ENCODE measurements around the gene CPSF4.

CPSF4 gene

DNA sequence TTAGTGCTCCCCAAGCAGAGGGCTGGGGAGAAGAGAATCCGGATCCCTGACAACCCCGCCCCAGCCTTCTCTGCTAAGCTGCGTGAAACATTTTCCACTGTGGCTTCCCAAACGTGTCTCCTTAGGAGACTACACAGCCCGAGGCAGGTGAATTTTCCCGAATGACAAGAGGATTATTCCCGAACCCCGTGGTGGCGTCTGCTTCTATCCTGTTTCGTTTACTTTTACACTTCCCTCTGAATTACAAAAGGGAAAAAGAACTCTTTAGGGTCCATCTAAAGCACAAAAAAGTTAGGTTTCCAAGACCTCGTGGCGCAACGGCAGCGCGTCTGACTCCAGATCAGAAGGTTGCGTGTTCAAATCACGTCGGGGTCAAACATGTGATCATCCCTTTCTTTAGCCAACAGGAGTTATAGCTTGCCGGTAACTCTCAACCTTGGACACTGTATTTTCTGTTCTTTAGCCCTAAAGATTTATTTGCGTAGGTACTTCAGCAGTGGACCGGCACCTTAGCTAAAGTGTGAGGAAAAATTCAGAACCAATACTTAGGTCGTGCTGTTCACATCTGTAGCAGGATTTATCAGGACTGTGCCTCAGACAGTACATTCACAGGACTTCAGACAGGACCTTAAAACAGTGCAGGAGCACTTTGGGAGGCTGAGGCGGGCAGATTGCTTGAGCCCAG lies 30.8 kb downstream of the CPSF4 start:
- no peak overlapping the region for H3K9ac ChIP-seq (ENCODE audit: low read length)
- no peak for DNase-seq (ENCODE audit: low read depth)

DNA sequence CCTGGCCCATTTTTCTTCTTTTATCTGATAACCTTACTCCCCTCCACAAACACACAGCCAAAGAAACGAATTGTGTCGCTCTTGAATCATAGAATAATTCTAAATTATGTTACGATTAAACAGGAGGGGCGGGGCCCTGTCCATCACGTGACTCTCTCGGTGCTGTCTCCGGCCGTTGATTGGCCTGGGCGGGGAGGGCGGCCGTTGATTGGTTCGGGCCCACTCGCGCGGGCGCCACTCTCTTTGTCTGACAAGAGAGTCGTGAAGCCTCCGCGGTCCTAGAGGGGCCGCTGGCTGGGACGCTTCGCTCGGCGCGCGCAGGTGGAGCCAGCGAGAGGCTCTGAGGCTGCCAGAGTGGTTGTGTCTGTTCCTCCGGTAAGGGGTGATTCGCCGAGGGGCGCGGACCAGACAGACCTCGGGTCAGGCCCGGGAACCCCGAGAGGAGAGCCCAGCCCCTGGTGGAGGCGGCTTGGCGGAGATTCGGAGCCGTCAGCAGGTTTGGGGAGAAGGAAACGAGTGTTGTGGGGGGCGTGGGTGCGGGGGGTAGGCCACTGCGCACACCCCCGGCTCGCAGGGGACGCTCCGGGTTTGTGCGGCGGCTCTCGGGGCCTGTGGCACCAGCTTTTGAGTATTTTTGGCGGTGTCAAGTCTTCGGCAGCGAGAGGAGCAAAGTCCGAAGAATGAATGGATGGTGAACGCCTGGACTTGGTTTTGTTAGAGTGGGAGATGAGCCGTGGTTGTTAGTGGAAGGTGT lies 34.0 kb downstream of the CPSF4 start, which contains the start of gene ZNF789:
TSS of gene ZNF789 (plus strand) at position 330 of the 754 bp plus-strand sequence. CDS start 3,567 bp downstream, outside the sequence.
- Histone ChIP-seq H3K4me1 (ENCODE audit: control insufficient read depth, insufficient read depth, low read length) (peaks cover 5% of the 10 kb centered on the region), H3K36me3 (ENCODE audit: control insufficient read depth, insufficient read depth, low read length, severe bottlenecking) (peaks cover 8% of the 10 kb centered on the region)

More for the DNA sequence above, 30.8 kb downstream of the CPSF4 start:
- Histone ChIP-seq H3K9me3 (ENCODE audit: control insufficient read depth, low read length) (no peaks in the 10 kb centered on the region), H3K4me1 (ENCODE audit: control insufficient read depth, insufficient read depth, low read length) (peaks cover 16% of the 10 kb centered on the region), H3K36me3 (ENCODE audit: control insufficient read depth, insufficient read depth, low read length, severe bottlenecking) (no peaks in the 10 kb centered on the region), H3K27me3 (replicated peaks; ENCODE audit: control insufficient read depth, insufficient read depth, low read length) (no peaks in the 10 kb centered on the region), H3K4me3 (ENCODE audit: low read length) (no peak overlapping the region)

DNA sequence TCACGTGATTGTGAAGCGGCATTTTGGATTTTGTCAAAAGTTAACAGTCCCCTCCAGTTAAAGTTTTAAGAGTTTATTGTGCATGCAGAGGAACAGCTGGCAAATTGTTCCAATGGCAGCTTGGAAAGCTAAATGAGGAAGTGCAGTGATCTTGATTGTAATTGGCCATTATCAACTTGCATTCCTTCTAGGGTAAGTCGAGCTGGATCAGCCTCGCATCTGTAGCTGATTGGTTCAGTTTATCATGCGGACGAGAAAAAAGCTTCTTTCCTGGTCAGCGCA lies 34.5 kb downstream of the CPSF4 start:
- peak; percentile 73 for DNase-seq (ENCODE audit: low read depth)
- peak overlapping the region; percentile 93 for H3K4me3 ChIP-seq (ENCODE audit: low read length)
- H3K36me3 ChIP-seq (ENCODE audit: control insufficient read depth, insufficient read depth, low read length, severe bottlenecking) = peaks cover 10% of the 10 kb centered on the region

More for the DNA sequence above, 34.0 kb downstream of the CPSF4 start, which contains the start of gene ZNF789:
- H3K9ac ChIP-seq (ENCODE audit: low read length) = peak within 1 kb of the TSS; percentile 91
- H3K4me3 ChIP-seq (ENCODE audit: low read length) = peak within 1 kb of the TSS; percentile 93
- H3K27me3 ChIP-seq (replicated peaks; ENCODE audit: control insufficient read depth, insufficient read depth, low read length) = no peaks in the 10 kb centered on the region
- DNase-seq (ENCODE audit: low read depth) = peak; percentile 99
- H3K9me3 ChIP-seq (ENCODE audit: control insufficient read depth, low read length) = no peaks in the 10 kb centered on the region

DNA sequence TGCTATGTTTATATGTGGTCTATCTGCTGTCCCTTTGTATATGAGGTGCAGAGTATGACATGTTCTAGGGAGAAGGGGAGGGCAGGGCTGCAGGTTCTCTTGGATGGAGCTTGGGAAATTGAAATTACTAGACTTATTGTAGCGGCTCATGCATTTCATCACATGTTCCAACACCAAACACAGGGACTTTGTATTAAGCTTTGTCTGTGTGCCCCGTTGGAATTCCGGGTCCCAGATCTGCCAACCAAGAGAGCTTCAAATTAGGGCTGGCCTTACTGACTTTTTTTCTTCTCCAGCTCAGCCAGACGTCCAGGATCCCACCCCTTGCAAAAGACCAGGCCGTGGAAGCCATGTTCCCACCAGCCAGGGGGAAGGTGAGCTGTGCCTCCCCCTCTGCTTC lies 37.4 kb downstream of the CPSF4 start:
- no peak for DNase-seq (ENCODE audit: low read depth)
- Histone ChIP-seq H3K4me3 (ENCODE audit: low read length) (no peak overlapping the region), H3K4me1 (ENCODE audit: control insufficient read depth, insufficient read depth, low read length) (peaks cover 9% of the 10 kb centered on the region), H3K9ac (ENCODE audit: low read length) (no peak overlapping the region), H3K36me3 (ENCODE audit: control insufficient read depth, insufficient read depth, low read length, severe bottlenecking) (peaks cover 20% of the 10 kb centered on the region), H3K27me3 (replicated peaks; ENCODE audit: control insufficient read depth, insufficient read depth, low read length) (no peaks in the 10 kb centered on the region), H3K9me3 (ENCODE audit: control insufficient read depth, low read length) (no peaks in the 10 kb centered on the region)

More for the DNA sequence above, 34.5 kb downstream of the CPSF4 start:
- Histone ChIP-seq H3K27me3 (replicated peaks; ENCODE audit: control insufficient read depth, insufficient read depth, low read length) (no peaks in the 10 kb centered on the region), H3K4me1 (ENCODE audit: control insufficient read depth, insufficient read depth, low read length) (peaks cover 5% of the 10 kb centered on the region), H3K9me3 (ENCODE audit: control insufficient read depth, low read length) (no peaks in the 10 kb centered on the region), H3K9ac (ENCODE audit: low read length) (peak overlapping the region; percentile 91)

DNA sequence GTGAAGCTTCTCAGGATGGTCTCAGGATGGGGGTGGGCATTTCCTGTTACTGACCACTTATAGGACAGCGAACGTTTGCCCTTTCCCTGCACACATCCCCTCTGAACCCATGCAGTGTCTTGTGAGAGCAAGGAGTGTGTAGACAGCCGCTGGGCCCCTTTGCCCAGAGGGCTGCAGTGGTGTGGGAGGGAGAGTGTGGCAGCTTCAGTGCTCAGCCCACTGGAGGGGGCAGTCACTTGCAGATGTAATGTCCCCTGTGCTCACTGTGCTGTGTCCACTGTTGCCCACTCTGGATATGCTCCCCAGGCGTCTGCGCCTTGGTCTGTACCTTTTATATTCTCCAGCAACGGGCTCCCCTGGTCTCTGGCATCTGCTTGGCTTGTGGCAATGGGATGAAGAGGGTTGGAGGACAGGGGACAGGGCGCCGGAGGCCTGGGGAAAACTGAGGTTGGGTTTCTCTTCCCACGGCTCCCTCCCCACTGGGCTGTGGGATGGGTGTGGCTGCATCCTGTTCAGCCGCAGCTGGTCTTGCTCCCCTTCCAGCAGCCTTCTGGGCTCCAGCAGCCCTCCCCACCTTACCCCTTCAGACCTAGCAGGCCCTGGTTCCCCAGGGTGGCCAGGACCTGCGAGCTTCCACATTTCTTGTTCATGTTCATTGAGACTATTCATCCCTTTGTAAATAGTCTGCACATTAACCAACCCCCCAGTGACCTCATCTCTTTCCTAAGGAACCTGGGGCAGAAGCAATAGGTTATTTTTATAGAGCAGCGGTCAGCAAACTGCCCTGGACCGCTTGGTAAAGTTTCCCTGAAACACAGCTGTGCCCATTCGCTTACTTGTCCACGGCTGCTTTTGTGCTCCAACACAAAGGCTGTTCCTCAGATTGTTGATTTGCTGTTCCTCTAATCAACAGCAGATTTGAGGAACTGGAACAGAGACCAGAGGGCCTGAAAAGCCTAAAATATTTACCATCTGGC lies 40.0 kb downstream of the CPSF4 start:
- H3K9ac ChIP-seq (ENCODE audit: low read length) = no peak overlapping the region
- peaks cover 29% of the 10 kb centered on the region for H3K36me3 ChIP-seq (ENCODE audit: control insufficient read depth, insufficient read depth, low read length, severe bottlenecking)
- DNase-seq (ENCODE audit: low read depth) = no peak
- H3K27me3 ChIP-seq (replicated peaks; ENCODE audit: control insufficient read depth, insufficient read depth, low read length) = no peaks in the 10 kb centered on the region
- H3K9me3 ChIP-seq (ENCODE audit: control insufficient read depth, low read length) = no peaks in the 10 kb centered on the region
- no peak overlapping the region for H3K4me3 ChIP-seq (ENCODE audit: low read length)
- H3K4me1 ChIP-seq (ENCODE audit: control insufficient read depth, insufficient read depth, low read length) = peaks cover 6% of the 10 kb centered on the region

DNA sequence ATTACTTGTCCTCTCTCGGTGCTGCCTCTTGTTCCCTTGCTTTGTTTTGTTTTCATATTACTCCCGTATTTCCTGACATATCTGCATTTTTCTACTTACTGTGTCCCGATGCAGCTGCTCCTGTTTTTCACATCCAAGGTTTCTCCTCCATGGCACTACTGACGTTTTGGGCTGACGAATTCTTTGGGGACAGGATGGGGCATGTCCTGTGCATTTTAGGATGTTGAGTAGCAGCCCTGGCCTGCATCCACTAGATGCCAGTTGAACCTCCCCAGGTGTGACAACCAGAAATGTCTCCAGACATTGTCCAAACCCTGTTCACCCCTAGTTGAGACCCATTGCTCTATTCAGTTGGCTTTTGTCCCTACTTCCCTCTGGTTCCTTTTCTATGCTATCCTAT lies 46.4 kb downstream of the CPSF4 start:
- no peaks in the 10 kb centered on the region for H3K4me1 ChIP-seq (ENCODE audit: control insufficient read depth, insufficient read depth, low read length)
- H3K9ac ChIP-seq (ENCODE audit: low read length) = no peak overlapping the region
- H3K4me3 ChIP-seq (ENCODE audit: low read length) = no peak overlapping the region
- no peaks in the 10 kb centered on the region for H3K9me3 ChIP-seq (ENCODE audit: control insufficient read depth, low read length)
- H3K36me3 ChIP-seq (ENCODE audit: control insufficient read depth, insufficient read depth, low read length, severe bottlenecking) = peaks cover 34% of the 10 kb centered on the region
- DNase-seq (ENCODE audit: low read depth) = no peak
- H3K27me3 ChIP-seq (replicated peaks; ENCODE audit: control insufficient read depth, insufficient read depth, low read length) = no peaks in the 10 kb centered on the region

DNA sequence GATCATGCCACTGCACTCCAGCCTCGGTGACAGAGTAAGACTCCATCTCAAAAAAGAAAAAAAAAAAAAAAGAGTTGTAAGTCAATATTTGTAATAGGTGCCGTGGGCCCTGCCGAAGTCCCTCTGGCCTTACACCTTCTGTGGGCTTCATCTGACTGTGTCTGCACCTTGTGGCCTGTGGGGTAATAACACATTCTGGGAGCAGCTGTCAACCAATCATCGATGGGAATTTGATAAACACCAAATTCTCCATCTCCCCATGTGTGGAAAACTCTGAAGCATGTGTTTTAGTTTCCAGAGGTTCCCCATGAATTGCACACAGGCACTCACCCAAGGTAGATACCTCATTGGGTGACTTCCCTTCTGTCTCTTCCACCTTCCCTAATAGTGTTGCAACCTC lies 50.5 kb downstream of the CPSF4 start:
- Histone ChIP-seq H3K4me3 (ENCODE audit: low read length) (no peak overlapping the region), H3K36me3 (ENCODE audit: control insufficient read depth, insufficient read depth, low read length, severe bottlenecking) (peaks cover 38% of the 10 kb centered on the region), H3K9me3 (ENCODE audit: control insufficient read depth, low read length) (peaks cover 16% of the 10 kb centered on the region), H3K4me1 (ENCODE audit: control insufficient read depth, insufficient read depth, low read length) (no peaks in the 10 kb centered on the region), H3K9ac (ENCODE audit: low read length) (no peak overlapping the region), H3K27me3 (replicated peaks; ENCODE audit: control insufficient read depth, insufficient read depth, low read length) (no peaks in the 10 kb centered on the region)
- DNase-seq (ENCODE audit: low read depth) = no peak

DNA sequence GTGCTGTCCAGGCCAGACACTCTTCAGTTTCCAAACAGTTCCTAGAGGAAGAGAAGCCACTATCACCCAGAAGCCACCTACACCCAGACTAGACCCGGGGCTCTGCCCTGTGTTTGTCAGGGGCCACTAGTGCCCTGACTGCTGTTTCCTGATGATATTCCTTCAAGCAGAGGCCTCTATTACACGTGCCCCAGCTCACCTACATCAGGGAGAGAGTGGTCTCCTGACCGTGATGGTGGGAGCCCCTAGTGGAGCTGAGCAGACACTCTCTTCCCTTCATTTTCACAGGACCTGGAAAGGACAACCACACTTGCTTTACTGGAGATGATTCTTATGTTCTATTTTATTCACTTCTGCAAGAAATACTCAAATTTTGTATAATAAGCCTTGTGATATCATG lies 52.1 kb downstream of the CPSF4 start:
- Histone ChIP-seq H3K9me3 (ENCODE audit: control insufficient read depth, low read length) (peaks cover 22% of the 10 kb centered on the region), H3K9ac (ENCODE audit: low read length) (no peak overlapping the region), H3K27me3 (replicated peaks; ENCODE audit: control insufficient read depth, insufficient read depth, low read length) (no peaks in the 10 kb centered on the region), H3K4me3 (ENCODE audit: low read length) (no peak overlapping the region), H3K36me3 (ENCODE audit: control insufficient read depth, insufficient read depth, low read length, severe bottlenecking) (peaks cover 42% of the 10 kb centered on the region), H3K4me1 (ENCODE audit: control insufficient read depth, insufficient read depth, low read length) (no peaks in the 10 kb centered on the region)
- no peak for DNase-seq (ENCODE audit: low read depth)

DNA sequence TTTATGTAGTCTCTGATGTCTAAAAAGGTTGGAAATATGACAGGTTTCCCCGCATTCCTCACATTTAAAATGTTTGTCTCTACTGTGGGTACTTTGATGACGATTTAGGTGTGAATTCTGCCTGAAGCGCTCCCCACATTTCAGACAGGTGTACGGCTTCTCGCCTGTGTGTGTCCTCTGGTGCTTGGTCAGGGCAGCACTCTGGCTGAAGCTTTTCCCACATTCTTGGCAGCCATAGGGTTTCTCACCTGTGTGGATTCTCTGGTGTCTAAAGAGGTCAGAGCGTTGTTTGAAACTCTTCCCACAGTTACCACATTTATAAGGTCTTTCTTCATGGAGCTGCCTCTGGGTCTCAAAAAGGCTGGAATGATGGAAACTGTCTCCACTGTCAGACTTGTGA lies 55.1 kb downstream of the CPSF4 start:
- DNase-seq (ENCODE audit: low read depth) = no peak
- H3K36me3 ChIP-seq (ENCODE audit: control insufficient read depth, insufficient read depth, low read length, severe bottlenecking) = peaks cover 38% of the 10 kb centered on the region
- H3K27me3 ChIP-seq (replicated peaks; ENCODE audit: control insufficient read depth, insufficient read depth, low read length) = no peaks in the 10 kb centered on the region
- H3K4me3 ChIP-seq (ENCODE audit: low read length) = peak overlapping the region; percentile 47
- peaks cover 14% of the 10 kb centered on the region for H3K4me1 ChIP-seq (ENCODE audit: control insufficient read depth, insufficient read depth, low read length)
- H3K9ac ChIP-seq (ENCODE audit: low read length) = no peak overlapping the region
- H3K9me3 ChIP-seq (ENCODE audit: control insufficient read depth, low read length) = peaks cover 22% of the 10 kb centered on the region

DNA sequence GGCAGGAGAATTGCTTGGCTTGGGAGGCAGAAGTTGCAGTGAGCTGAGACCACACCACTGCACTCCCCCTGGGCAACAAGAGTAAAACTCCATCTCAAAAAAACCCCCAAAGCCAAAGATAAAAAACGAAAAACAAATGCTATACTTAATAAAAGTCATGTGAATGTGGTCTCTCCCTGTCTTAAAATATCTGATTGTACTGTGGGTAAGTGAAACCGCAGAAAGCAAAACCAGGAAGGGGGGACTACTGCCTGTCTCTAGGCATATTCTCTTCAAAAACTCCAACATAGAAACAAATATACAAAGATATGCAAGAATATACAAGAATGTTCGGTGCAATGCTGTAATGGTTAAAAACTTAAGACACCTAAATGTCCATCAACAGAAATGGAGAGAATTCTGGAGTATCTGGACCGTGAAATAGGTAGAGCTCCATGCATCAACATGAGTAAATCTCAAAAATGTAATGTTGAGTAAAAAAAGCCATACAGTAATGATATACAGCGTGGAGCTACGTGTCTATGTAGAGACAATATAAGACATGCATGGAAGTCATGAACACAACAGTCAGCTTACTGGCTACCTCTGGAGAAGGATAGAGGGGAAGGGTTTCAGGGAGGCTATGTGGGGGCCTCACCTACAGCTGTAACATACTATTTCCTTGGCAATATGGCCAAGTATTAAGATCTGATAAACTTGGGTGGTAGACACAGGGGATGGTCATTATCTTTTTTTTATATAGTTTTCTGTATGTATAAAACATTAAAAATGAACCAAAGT lies 59.2 kb downstream of the CPSF4 start:
- peak overlapping the region; percentile 97 for H3K9ac ChIP-seq (ENCODE audit: low read length)
- peaks cover 19% of the 10 kb centered on the region for H3K9me3 ChIP-seq (ENCODE audit: control insufficient read depth, low read length)
- no peak for DNase-seq (ENCODE audit: low read depth)
- peaks cover 24% of the 10 kb centered on the region for H3K36me3 ChIP-seq (ENCODE audit: control insufficient read depth, insufficient read depth, low read length, severe bottlenecking)
- H3K27me3 ChIP-seq (replicated peaks; ENCODE audit: control insufficient read depth, insufficient read depth, low read length) = no peaks in the 10 kb centered on the region
- H3K4me3 ChIP-seq (ENCODE audit: low read length) = peak overlapping the region; percentile 100
- peaks cover 21% of the 10 kb centered on the region for H3K4me1 ChIP-seq (ENCODE audit: control insufficient read depth, insufficient read depth, low read length)

Data from adipocyte (in vitro differentiated cells).